H1 (cell line): ENCODE measurements around the gene ACACB. TPM values are rescaled to one million over a fixed set of nuclear protein-coding genes. Genes with fewer than 3 reads are reported as not detected.

Experiments used
- CTCF ChIA-PET: fragments of 300-600 bp; sonication (Branson Sonifier 250); formaldehyde crosslinking; loops from one replicate; lab custom pipeline; 2021; ENCODE audit not compliant: partially characterized antibody; lab: Charles Lee
- POLR2A ChIA-PET: fragments of 300-600 bp; sonication (Branson Sonifier 250); formaldehyde crosslinking; loops from one replicate; lab custom pipeline; 2021; ENCODE audit warnings: inconsistent platforms; ENCODE audit not compliant: partially characterized antibody; lab: Charles Lee
- DNase-seq, 2 experiments: peaks; one replicate each; pipeline versions ENCODE4 v3.0.0 to v3.0.0-alpha.2; 2010 to 2022; ENCODE audit warnings: low spot score in 2 of 2, low read depth in 1 of 2, mixed read lengths in 1 of 2
- FAIRE-seq: peaks from 2 replicates; lab custom pipeline; 2011; peaks lifted over from hg19 to GRCh38; lab: Jason Lieb, UNC
- H2AFZ ChIP-seq: 2 replicates; pipeline ENCODE4 v1.8.1; 2012; ENCODE audit warnings: low read length, inconsistent platforms
- H2AK5ac ChIP-seq: 2 replicates; pipeline ENCODE4 v1.6.1; 2013; ENCODE audit warnings: low read depth, low read length
- H2BK120ac ChIP-seq: replicated peaks from 2 replicates; pipeline ENCODE3; 2013; ENCODE audit warnings: low read depth, low read length, inconsistent platforms
- H2BK12ac ChIP-seq: 2 replicates; pipeline ENCODE4 v1.6.1; 2013; ENCODE audit warnings: low read depth, low read length
- H2BK15ac ChIP-seq: 2 replicates; pipeline ENCODE4 v1.6.1; 2013; ENCODE audit warnings: low read length
- H2BK20ac ChIP-seq: 2 replicates; pipeline ENCODE4 v1.6.1; 2013; ENCODE audit warnings: low read length
- H2BK5ac ChIP-seq: 2 replicates; pipeline ENCODE4 v1.6.1; 2013; ENCODE audit warnings: low read depth, low read length
- H3K14ac ChIP-seq: 2 replicates; pipeline ENCODE4 v1.6.1; 2013; ENCODE audit warnings: inconsistent platforms; ENCODE audit not compliant: insufficient read length
- H3K18ac ChIP-seq: 2 replicates; pipeline ENCODE4 v1.6.1; 2013; ENCODE audit warnings: low read length; ENCODE audit errors: extremely low read depth
- H3K23ac ChIP-seq: 2 replicates; pipeline ENCODE4 v1.6.1; 2013; ENCODE audit warnings: inconsistent platforms; ENCODE audit not compliant: insufficient read length
- H3K23me2 ChIP-seq: 2 replicates; pipeline ENCODE4 v1.6.1; 2013; ENCODE audit warnings: low read depth, low read length
- H3K27ac ChIP-seq: 2 replicates; pipeline ENCODE4 v1.6.1; 2011; ENCODE audit warnings: low read depth, low read length, inconsistent platforms
- H3K27me3 ChIP-seq, 4 experiments: replicated peaks in 1 of 4; 1 replicate in 1 of 4; 2 replicates in 3 of 4; pipeline versions ENCODE4 v1.6.1 to v1.8.1; 2011 to 2013; ENCODE audit warnings: low read length in 3 of 4, mild to moderate bottlenecking in 3 of 4, inconsistent platforms in 2 of 4, mixed read lengths in 2 of 4, moderate library complexity in 1 of 4; ENCODE audit not compliant: control insufficient read depth in 3 of 4, insufficient read depth in 3 of 4; ENCODE audit errors: extremely low read depth in 1 of 4
- H3K36me3 ChIP-seq, 4 experiments: 2 replicates each; pipeline versions ENCODE4 v1.6.1 to v1.8.1; 2011 to 2013; ENCODE audit warnings: mild to moderate bottlenecking in 4 of 4, low read length in 3 of 4, moderate library complexity in 2 of 4, control low read depth in 1 of 4, inconsistent platforms in 1 of 4; ENCODE audit not compliant: insufficient read depth in 4 of 4, control insufficient read depth in 2 of 4
- H3K4ac ChIP-seq: replicated peaks from 2 replicates; pipeline ENCODE3; 2013; ENCODE audit warnings: low read length, low read depth, mixed read lengths, inconsistent platforms; ENCODE audit not compliant: insufficient read length
- H3K4me1 ChIP-seq, 4 experiments: replicated peaks in 1 of 4; 1 replicate in 1 of 4; 2 replicates in 3 of 4; pipeline versions ENCODE4 v1.6.1 to v1.8.1; 2011 to 2013; ENCODE audit warnings: low read length in 3 of 4, inconsistent platforms in 2 of 4, mixed read lengths in 1 of 4; ENCODE audit not compliant: insufficient read depth in 4 of 4, control insufficient read depth in 3 of 4
- H3K4me2 ChIP-seq, 2 experiments: 2 replicates each; pipeline versions ENCODE4 v1.6.1 to v1.8.1; 2011 to 2013; ENCODE audit warnings: low read depth in 2 of 2, low read length in 2 of 2, control low read depth in 1 of 2, inconsistent platforms in 1 of 2, mild to moderate bottlenecking in 1 of 2; ENCODE audit not compliant: insufficient read depth in 1 of 2
- H3K4me3 ChIP-seq, 4 experiments: fragments of 200-600, 300-600 bp in 1 of 4; sonication (generic), shearing (Covaris generic), sonication (Bioruptor Twin) in 1 of 4; 2 replicates each; pipeline versions ENCODE4 v1.5.1 to v1.8.1; 2011 to 2016; ENCODE audit warnings: low read length in 4 of 4, low read depth in 3 of 4, control low read depth in 2 of 4, inconsistent platforms in 2 of 4, mild to moderate bottlenecking in 2 of 4, mixed read lengths in 1 of 4, moderate library complexity in 1 of 4; ENCODE audit not compliant: insufficient read depth in 2 of 4; ENCODE audit errors: extremely low read depth in 1 of 4
- H3K56ac ChIP-seq: replicated peaks from 2 replicates; pipeline ENCODE3; 2013; ENCODE audit warnings: low read depth, mild to moderate bottlenecking, mixed read lengths, low read length, inconsistent platforms; ENCODE audit not compliant: insufficient read length
- H3K79me1 ChIP-seq: 2 replicates; pipeline ENCODE4 v1.6.1; 2013; ENCODE audit warnings: low read depth, low read length, control low read depth
- H3K79me2 ChIP-seq, 2 experiments: 2 replicates each; pipeline versions ENCODE4 v1.6.1 to v1.8.1; 2012 to 2013; ENCODE audit warnings: low read length in 2 of 2, mild to moderate bottlenecking in 2 of 2, inconsistent platforms in 1 of 2; ENCODE audit not compliant: insufficient read depth in 2 of 2, control insufficient read depth in 1 of 2
- H3K9ac ChIP-seq, 4 experiments: replicated peaks in 1 of 4; 1 replicate in 1 of 4; 2 replicates in 3 of 4; pipeline versions ENCODE4 v1.6.1 to v1.8.1; 2011 to 2013; ENCODE audit warnings: low read depth in 3 of 4, low read length in 3 of 4, control low read depth in 2 of 4, mild to moderate bottlenecking in 2 of 4, moderate library complexity in 2 of 4, inconsistent platforms in 1 of 4; ENCODE audit errors: extremely low read depth in 1 of 4
- H3K9me3 ChIP-seq, 2 experiments: 2 replicates each; pipeline versions ENCODE4 v1.6.1 to v1.8.1; 2012 to 2013; ENCODE audit warnings: mild to moderate bottlenecking in 2 of 2, moderate library complexity in 2 of 2, control low read depth in 1 of 2, inconsistent platforms in 1 of 2, low read depth in 1 of 2, low read length in 1 of 2, mixed read lengths in 1 of 2; ENCODE audit not compliant: insufficient read depth in 2 of 2
- H4K20me1 ChIP-seq, 2 experiments: replicated peaks in 1 of 2; 2 replicates each; pipeline versions ENCODE3 to v1.8.1; 2011 to 2013; ENCODE audit warnings: inconsistent platforms in 2 of 2, low read length in 2 of 2, mild to moderate bottlenecking in 1 of 2; ENCODE audit not compliant: insufficient read depth in 2 of 2, control insufficient read depth in 1 of 2
- H4K5ac ChIP-seq: 2 replicates; pipeline ENCODE4 v1.6.1; 2013; ENCODE audit warnings: low read length, low read depth, mixed read lengths, inconsistent platforms; ENCODE audit not compliant: insufficient read length
- H4K8ac ChIP-seq: 2 replicates; pipeline ENCODE4 v1.8.0; 2013; ENCODE audit warnings: mild to moderate bottlenecking, moderate library complexity, low read length, inconsistent platforms; ENCODE audit not compliant: insufficient read depth; ENCODE audit errors: extremely low read depth
- H4K91ac ChIP-seq: replicated peaks from 2 replicates; pipeline ENCODE3; 2013; ENCODE audit warnings: low read length, mixed read lengths, inconsistent platforms; ENCODE audit not compliant: insufficient read length
- CHD2 ChIP-seq: IDR thresholded peaks from 2 replicates; pipeline ENCODE4 v1.6.1; 2012; ENCODE audit warnings: low read length, improper control_type of control experiment
- SP2 ChIP-seq: IDR thresholded peaks from 2 replicates; pipeline ENCODE4 v1.6.1; 2012; ENCODE audit warnings: mild to moderate bottlenecking, low read length, inconsistent platforms
- SUZ12 ChIP-seq: fragments of 200-600 bp; sonication (generic); IDR thresholded peaks from 2 replicates; pipeline ENCODE4 v1.6.1; 2012; ENCODE audit warnings: mild to moderate bottlenecking, inconsistent platforms, low read length, moderate library complexity, mixed read lengths
- TBP ChIP-seq: IDR thresholded peaks from 2 replicates; pipeline ENCODE4 v1.6.1; 2011; ENCODE audit warnings: low read depth, low read length, improper control_type of control experiment
- WGBS, 2 experiments: shearing (Covaris generic) in 1 of 2; methylation state at CpG; one replicate each; pipeline versions ENCODE4 v1.1.6 to v1.1.7; 2013 to 2015; ENCODE audit warnings: low lambda C conversion rate in 2 of 2, mixed read lengths in 2 of 2, inconsistent platforms in 1 of 2, low coverage in 1 of 2, missing lambda C conversion rate in 1 of 2; ENCODE audit not compliant: insufficient replicate concordance in 2 of 2, insufficient coverage in 1 of 2, insufficient read length in 1 of 2; ENCODE audit errors: extremely low coverage in 1 of 2, missing lambda C conversion rate in 1 of 2; 5-methylcytosine and 5-hydroxymethylcytosine counted together
- polyA plus RNA-seq, 7 experiments: library from polyadenylated mRNA; depleted of rRNA in 3 of 7; stranded (reverse) in 5 of 7; unstranded in 2 of 7; fragments of >200 nt in 5 of 7; fragments of 200-250 nt in 2 of 7; gene quantifications; 1 replicate in 5 of 7; 2 replicates in 1 of 7; 4 replicates in 1 of 7; pipeline versions ENCODE4 v1.2.1 to v1.2.3, GENCODE V29; 2011 to 2013; ENCODE audit warnings: missing spikeins in 2 of 7, mixed read lengths in 2 of 7
- total RNA-seq: library from RNA; stranded (reverse); fragmentation: NEBNext Ultra II Directional; extraction: Animal tissue kit (Norgen Biotek cat#: 25700); gene quantifications from 2 replicates; pipeline ENCODE4 v1.2.1, GENCODE V29; 2021

The ACACB gene
- total and polyA plus RNA-seq, 2 of the 8 experiments (the other 6 are each of a cell fraction or from before 2014, with no cell fraction given), result 5.8 to 15.3 TPM

DNA sequence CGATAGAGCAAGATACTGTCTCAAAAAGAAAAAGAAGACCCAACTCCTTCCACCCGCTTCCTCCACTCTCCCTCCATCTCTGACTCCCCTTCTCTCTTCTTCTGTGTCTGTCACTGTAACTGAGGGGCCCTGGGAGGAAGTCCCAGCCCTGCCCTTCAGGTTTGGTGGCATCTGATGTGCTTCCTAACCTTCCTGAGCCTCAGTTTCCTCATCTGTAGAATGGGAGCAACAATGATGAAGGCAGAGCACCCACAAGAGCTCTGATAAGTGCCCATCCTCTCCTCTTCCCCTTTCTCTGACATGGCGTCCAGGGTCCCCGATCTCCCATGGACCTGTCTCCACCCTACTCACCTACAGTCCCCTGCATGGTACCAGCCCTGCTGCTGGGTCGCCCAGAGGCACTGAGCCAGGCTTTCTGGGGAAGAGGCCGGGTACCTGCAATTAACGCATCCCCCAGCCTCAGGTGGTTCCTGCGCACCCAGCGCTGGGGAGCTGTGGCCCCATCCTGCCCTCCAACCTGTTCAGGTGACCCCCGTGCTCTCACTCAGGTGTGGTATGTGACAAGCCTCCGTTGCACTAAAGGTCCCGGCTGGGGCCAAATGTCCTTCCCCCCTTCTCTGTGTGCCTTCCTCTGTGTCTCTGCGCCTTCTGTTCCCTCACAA is 179.5 kb downstream of the ACACB start:
- no peak overlapping the region for H2BK12ac ChIP-seq
- H3K79me2 ChIP-seq, result no peaks in the 10 kb centered on the region
- H3K4me3 ChIP-seq, result no peak overlapping the region
- TF ChIP-seq TBP, result no peak
- no peak for TF ChIP-seq CHD2
- TF ChIP-seq SP2, result no peak
- TF ChIP-seq SUZ12, result no peak
- H3K4ac ChIP-seq, result no peak overlapping the region
- no peak overlapping the region for H2BK5ac ChIP-seq
- no peak for FAIRE-seq
- no peak overlapping the region for H3K9ac ChIP-seq
- H3K36me3 ChIP-seq, result no peaks in the 10 kb centered on the region
- ChIA-PET CTCF (interaction anchor here (1.5 kb wide), 1 partner anchor 94 kb away, joined by 4 read pairs; no protein-coding TSS in a partner anchor), POLR2A (no interaction called here)
- no peaks in the 10 kb centered on the region; a peak in 1 of 7 replicates for H3K27me3 ChIP-seq
- H3K4me2 ChIP-seq, result no peak overlapping the region
- no peak overlapping the region for H4K5ac ChIP-seq
- H3K4me1 ChIP-seq, result peaks cover 4 to 11% (median 8%) of the 10 kb centered on the region in 4 experiments
- H3K56ac ChIP-seq, result no peak overlapping the region
- no peak overlapping the region for H2AFZ ChIP-seq
- no peak overlapping the region for H3K18ac ChIP-seq
- H3K14ac ChIP-seq, result no peak overlapping the region
- H3K79me1 ChIP-seq, result no peaks in the 10 kb centered on the region
- no peak overlapping the region for H3K23ac ChIP-seq
- WGBS, 2 experiments, result 87% methylated on average over 9 of the region's 13 CpGs; no CpG with 5 or more reads in 1 of the 2 experiments
- H3K23me2 ChIP-seq, result no peaks in the 10 kb centered on the region
- peaks cover 0 to 2% of the 10 kb centered on the region in 2 experiments for H4K20me1 ChIP-seq
- no peak overlapping the region for H2AK5ac ChIP-seq
- H3K9me3 ChIP-seq, result no peaks in the 10 kb centered on the region
- peak overlapping the region; percentile 48; the same call in 1 of the 2 replicates for H4K8ac ChIP-seq
- H2BK15ac ChIP-seq, result no peak overlapping the region
- no peak for DNase-seq
- H2BK20ac ChIP-seq, result no peak overlapping the region
- no peak overlapping the region for H4K91ac ChIP-seq
- H3K27ac ChIP-seq, result no peak overlapping the region
- H2BK120ac ChIP-seq, result no peak overlapping the region
